Measurements from ENCODE around the gene ATP6V1B1.

DNA sequence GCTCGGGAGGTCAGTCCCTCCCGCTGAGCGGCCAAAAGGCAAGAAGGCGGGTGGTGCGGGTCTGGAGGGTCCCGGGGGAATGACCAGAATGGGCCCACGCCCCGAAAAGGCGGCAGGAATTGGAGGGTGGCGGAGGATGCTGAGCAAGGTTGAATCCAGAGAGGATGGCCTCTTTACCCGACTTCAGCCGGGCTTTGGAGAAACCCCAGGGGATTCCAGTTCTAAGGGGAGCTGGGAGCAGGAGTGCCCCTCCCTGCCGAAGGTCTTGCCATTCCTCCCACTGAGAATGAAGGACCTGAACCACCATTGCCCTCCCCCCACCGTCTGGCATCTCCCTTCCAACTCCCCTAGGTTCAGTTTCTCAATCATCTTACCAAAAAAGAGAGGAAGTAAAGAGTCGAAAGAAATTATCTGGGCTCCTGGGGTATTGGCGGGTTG is 38.9 kb upstream of the ATP6V1B1 start:
- TF ChIP-seq, protein P1, sequence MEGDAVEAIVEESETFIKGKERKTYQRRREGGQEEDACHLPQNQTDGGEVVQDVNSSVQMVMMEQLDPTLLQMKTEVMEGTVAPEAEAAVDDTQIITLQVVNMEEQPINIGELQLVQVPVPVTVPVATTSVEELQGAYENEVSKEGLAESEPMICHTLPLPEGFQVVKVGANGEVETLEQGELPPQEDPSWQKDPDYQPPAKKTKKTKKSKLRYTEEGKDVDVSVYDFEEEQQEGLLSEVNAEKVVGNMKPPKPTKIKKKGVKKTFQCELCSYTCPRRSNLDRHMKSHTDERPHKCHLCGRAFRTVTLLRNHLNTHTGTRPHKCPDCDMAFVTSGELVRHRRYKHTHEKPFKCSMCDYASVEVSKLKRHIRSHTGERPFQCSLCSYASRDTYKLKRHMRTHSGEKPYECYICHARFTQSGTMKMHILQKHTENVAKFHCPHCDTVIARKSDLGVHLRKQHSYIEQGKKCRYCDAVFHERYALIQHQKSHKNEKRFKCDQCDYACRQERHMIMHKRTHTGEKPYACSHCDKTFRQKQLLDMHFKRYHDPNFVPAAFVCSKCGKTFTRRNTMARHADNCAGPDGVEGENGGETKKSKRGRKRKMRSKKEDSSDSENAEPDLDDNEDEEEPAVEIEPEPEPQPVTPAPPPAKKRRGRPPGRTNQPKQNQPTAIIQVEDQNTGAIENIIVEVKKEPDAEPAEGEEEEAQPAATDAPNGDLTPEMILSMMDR (IDR thresholded peaks at IDR 0.05; ENCODE audit: low read depth, low read length) = no peak
- TF ChIP-seq EZH2phosphoT487 (IDR thresholded peaks at IDR 0.05; ENCODE audit: low read depth) = no peak

Measured in OCI-LY3 (cell line).